Nephron progenitor cell (in vitro differentiated cells): Measurements from ENCODE around the gene ACTG1.
A peak's percentile ranks its signal among the peaks of the same experiment; 100 is the strongest.

Source experiments
- DNase-seq: peaks from one replicate; pipeline ENCODE4 v3.0.0; 2021
- H3K27ac Mint-ChIP-seq: 2 replicates; pipeline ENCODE4 v1.8.0; 2021; ENCODE audit warnings: mild to moderate bottlenecking, moderate library complexity, mixed read lengths
- H3K27me3 Mint-ChIP-seq: 2 replicates; pipeline ENCODE4 v1.8.0; 2021; ENCODE audit warnings: mild to moderate bottlenecking, low read depth, mixed read lengths; ENCODE audit not compliant: poor library complexity
- H3K36me3 Mint-ChIP-seq: 2 replicates; pipeline ENCODE4 v1.8.0; 2021; ENCODE audit warnings: low read depth, mixed read lengths
- H3K4me1 Mint-ChIP-seq: 2 replicates; pipeline ENCODE4 v1.8.0; 2021; ENCODE audit warnings: mixed read lengths
- H3K4me3 Mint-ChIP-seq: 2 replicates; pipeline ENCODE4 v1.8.0; 2021; ENCODE audit warnings: mild to moderate bottlenecking, moderate library complexity, mixed read lengths
- H3K9me3 Mint-ChIP-seq: 2 replicates; pipeline ENCODE4 v1.8.0; 2021; ENCODE audit warnings: mild to moderate bottlenecking, moderate library complexity, mixed read lengths
- CTCF ChIP-seq: fragments of 200-600 bp; sonication (generic); IDR thresholded peaks from 2 replicates; pipeline ENCODE4 v1.5.0; 2021; ENCODE audit warnings: antibody characterized with exemption

Gene ACTG1

GRCh38 chr17:81480140-81481072, 32.2 kb downstream of the ACTG1 start:
- H3K9me3 Mint-ChIP-seq, result peaks cover 6% of the 10 kb centered on the region
- peaks cover 4% of the 10 kb centered on the region for H3K36me3 Mint-ChIP-seq
- TF ChIP-seq CTCF, result no peak
- H3K4me1 Mint-ChIP-seq, result peaks cover 61% of the 10 kb centered on the region
- no peak for DNase-seq
- H3K27ac Mint-ChIP-seq, result no peak overlapping the region
- H3K27me3 Mint-ChIP-seq, result peaks cover 33% of the 10 kb centered on the region
- peak overlapping the region; percentile 42 for H3K4me3 Mint-ChIP-seq

- Mint-ChIP-seq H3K4me3 (peak overlapping the region; percentile 23), H3K9me3 (peaks cover 6% of the 10 kb centered on the region), H3K27me3 (peaks cover 33% of the 10 kb centered on the region), H3K27ac (no peak overlapping the region), H3K4me1 (peaks cover 70% of the 10 kb centered on the region), H3K36me3 (peaks cover 4% of the 10 kb centered on the region)
- no peak for TF ChIP-seq CTCF
- DNase-seq, result no peak
Measured at GRCh38 chr17:81479175-81480071, 33.2 kb downstream of the ACTG1 start.

- DNase-seq, result no peak
- peaks cover 72% of the 10 kb centered on the region for H3K4me1 Mint-ChIP-seq
- H3K4me3 Mint-ChIP-seq, result no peak overlapping the region
- peaks cover 33% of the 10 kb centered on the region for H3K27me3 Mint-ChIP-seq
- H3K36me3 Mint-ChIP-seq, result peaks cover 8% of the 10 kb centered on the region
- no peak overlapping the region for H3K27ac Mint-ChIP-seq
- H3K9me3 Mint-ChIP-seq, result peaks cover 6% of the 10 kb centered on the region
- TF ChIP-seq CTCF, result no peak
Measured at GRCh38 chr17:81478119-81478518, 34.5 kb downstream of the ACTG1 start.

- Mint-ChIP-seq H3K36me3 (peaks cover 8% of the 10 kb centered on the region), H3K27ac (no peak overlapping the region), H3K4me3 (peak overlapping the region; percentile 31), H3K4me1 (peaks cover 66% of the 10 kb centered on the region), H3K27me3 (peaks cover 33% of the 10 kb centered on the region), H3K9me3 (peaks cover 6% of the 10 kb centered on the region)
- DNase-seq, result no peak
- no peak for TF ChIP-seq CTCF
Measured at GRCh38 chr17:81477173-81477572, 35.4 kb downstream of the ACTG1 start.

- Mint-ChIP-seq H3K4me1 (peaks cover 60% of the 10 kb centered on the region), H3K36me3 (peaks cover 8% of the 10 kb centered on the region), H3K27me3 (peaks cover 33% of the 10 kb centered on the region), H3K9me3 (peaks cover 6% of the 10 kb centered on the region), H3K4me3 (no peak overlapping the region), H3K27ac (no peak overlapping the region)
- TF ChIP-seq CTCF, result no peak
- no peak for DNase-seq
Measured at GRCh38 chr17:81476635-81477034, 36.0 kb downstream of the ACTG1 start.
